ENCODE measurements around the gene SNAP25.

SNAP25 gene

DNA sequence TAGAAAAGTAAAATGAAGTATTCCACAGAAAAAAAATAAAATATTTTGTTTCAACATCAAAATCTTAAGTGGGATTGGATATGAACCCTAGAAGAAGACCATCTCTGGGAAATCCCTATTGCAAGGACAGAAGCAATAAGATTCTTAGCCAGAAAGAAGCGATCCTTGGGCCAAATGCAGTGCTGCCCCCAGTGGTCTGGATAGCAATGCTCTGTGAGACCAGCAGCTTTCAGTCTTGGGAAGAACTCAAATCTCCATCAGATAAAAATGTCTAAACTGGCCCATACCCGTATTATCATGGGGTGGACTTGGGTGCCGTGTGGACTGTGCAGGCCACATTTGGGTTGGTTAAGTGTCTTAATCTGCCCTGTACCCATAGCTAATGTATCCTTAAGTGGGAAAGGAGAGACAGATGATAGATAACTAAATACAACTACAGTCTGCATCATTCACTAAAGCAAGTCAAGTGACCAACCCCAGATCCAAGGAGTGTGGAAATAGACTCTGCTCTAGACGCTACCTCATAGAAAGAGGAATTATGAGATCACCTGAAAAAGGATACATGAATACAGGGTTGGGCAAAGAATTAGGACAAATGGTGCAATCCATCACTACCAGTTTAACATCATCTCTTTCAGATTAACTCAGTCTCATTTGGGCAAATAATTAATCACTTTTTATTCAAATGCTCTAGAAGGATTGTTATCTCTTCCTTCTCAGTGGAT lies 38.9 kb upstream of the SNAP25 start:
- Histone ChIP-seq H3K27me3 (ENCODE audit: control insufficient read depth, insufficient read depth, low read length) (no peaks in the 10 kb centered on the region), H3K9me3 (ENCODE audit: control insufficient read depth, insufficient read depth, low read length) (no peaks in the 10 kb centered on the region), H3K27ac (ENCODE audit: low read depth, low read length) (no peak overlapping the region)

GRCh38 chr20:10180651-10181235 lies 37.9 kb upstream of the SNAP25 start:
- no peaks in the 10 kb centered on the region for H3K36me3 ChIP-seq (ENCODE audit: control insufficient read depth, insufficient read depth, low read length)
- H3K4me3 ChIP-seq (ENCODE audit: low read depth, low read length) = no peak overlapping the region
- H3K9me3 ChIP-seq (ENCODE audit: control insufficient read depth, insufficient read depth, low read length) = no peaks in the 10 kb centered on the region
- no peaks in the 10 kb centered on the region for H3K4me1 ChIP-seq (ENCODE audit: control insufficient read depth, insufficient read depth, low read length)
- H3K27ac ChIP-seq (ENCODE audit: low read depth, low read length) = no peak overlapping the region
- H3K27me3 ChIP-seq (ENCODE audit: control insufficient read depth, insufficient read depth, low read length) = no peaks in the 10 kb centered on the region
- H3K9ac ChIP-seq (ENCODE audit: low read depth, low read length) = no peak overlapping the region

More for the DNA sequence above, 38.9 kb upstream of the SNAP25 start:
- Histone ChIP-seq H3K4me1 (ENCODE audit: control insufficient read depth, insufficient read depth, low read length) (no peaks in the 10 kb centered on the region), H3K9ac (ENCODE audit: low read depth, low read length) (no peak overlapping the region), H3K4me3 (ENCODE audit: low read depth, low read length) (no peak overlapping the region), H3K36me3 (ENCODE audit: control insufficient read depth, insufficient read depth, low read length) (no peaks in the 10 kb centered on the region)

DNA sequence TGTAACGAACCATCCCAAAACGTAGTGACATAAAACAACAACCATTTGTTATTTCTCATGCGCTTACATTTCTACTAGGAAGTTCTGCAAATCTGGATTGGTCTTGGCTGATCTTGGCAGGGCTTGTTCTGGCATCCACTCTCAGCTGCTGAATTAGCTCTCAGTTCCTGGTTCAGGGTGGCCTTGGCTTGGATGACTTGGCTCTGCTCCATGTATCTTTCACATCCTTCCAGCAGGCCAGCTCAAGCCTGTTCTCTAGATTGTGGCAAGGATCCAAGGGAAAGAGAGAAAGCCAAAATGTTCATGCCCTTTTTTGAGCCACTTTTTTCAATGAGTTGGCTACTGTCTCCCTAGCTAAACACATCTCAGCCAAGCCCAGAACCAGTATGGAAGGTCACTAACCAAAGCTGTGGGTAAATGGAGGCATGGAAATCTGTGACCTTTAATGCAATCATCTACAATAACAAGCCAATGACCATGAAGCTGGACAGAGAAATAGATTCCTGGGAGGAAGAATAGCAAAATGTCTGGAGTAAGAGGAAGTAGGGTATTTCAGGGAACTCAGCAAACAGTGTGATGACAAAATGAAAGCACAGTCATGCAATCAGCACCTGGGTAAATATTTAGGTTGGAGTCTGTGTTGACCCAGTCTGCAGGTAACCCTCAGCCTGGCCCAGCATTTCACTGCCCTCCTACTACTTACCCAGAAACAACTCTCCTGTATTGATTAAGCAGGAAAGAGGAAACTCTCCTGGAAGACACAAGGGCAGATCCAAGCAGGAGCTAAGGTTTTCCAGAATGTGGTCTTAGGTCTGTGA lies 32.7 kb upstream of the SNAP25 start:
- no peaks in the 10 kb centered on the region for H3K4me1 ChIP-seq (ENCODE audit: control insufficient read depth, insufficient read depth, low read length)

GRCh38 chr20:10190456-10190855 lies 28.2 kb upstream of the SNAP25 start:
- Histone ChIP-seq H3K27ac (ENCODE audit: low read depth, low read length) (no peak overlapping the region), H3K36me3 (ENCODE audit: control insufficient read depth, insufficient read depth, low read length) (no peaks in the 10 kb centered on the region), H3K27me3 (ENCODE audit: control insufficient read depth, insufficient read depth, low read length) (no peaks in the 10 kb centered on the region), H3K9ac (ENCODE audit: low read depth, low read length) (no peak overlapping the region), H3K9me3 (ENCODE audit: control insufficient read depth, insufficient read depth, low read length) (no peaks in the 10 kb centered on the region), H3K4me3 (ENCODE audit: low read depth, low read length) (no peak overlapping the region), H3K4me1 (ENCODE audit: control insufficient read depth, insufficient read depth, low read length) (no peaks in the 10 kb centered on the region)

More for the DNA sequence above, 32.7 kb upstream of the SNAP25 start:
- no peak overlapping the region for H3K27ac ChIP-seq (ENCODE audit: low read depth, low read length)
- no peaks in the 10 kb centered on the region for H3K36me3 ChIP-seq (ENCODE audit: control insufficient read depth, insufficient read depth, low read length)
- no peaks in the 10 kb centered on the region for H3K27me3 ChIP-seq (ENCODE audit: control insufficient read depth, insufficient read depth, low read length)
- H3K9me3 ChIP-seq (ENCODE audit: control insufficient read depth, insufficient read depth, low read length) = no peaks in the 10 kb centered on the region
- H3K4me3 ChIP-seq (ENCODE audit: low read depth, low read length) = no peak overlapping the region
- H3K9ac ChIP-seq (ENCODE audit: low read depth, low read length) = no peak overlapping the region

GRCh38 chr20:10192171-10192570 lies 26.5 kb upstream of the SNAP25 start:
- H3K9me3 ChIP-seq (ENCODE audit: control insufficient read depth, insufficient read depth, low read length) = no peaks in the 10 kb centered on the region
- no peak overlapping the region for H3K27ac ChIP-seq (ENCODE audit: low read depth, low read length)
- no peaks in the 10 kb centered on the region for H3K4me1 ChIP-seq (ENCODE audit: control insufficient read depth, insufficient read depth, low read length)
- no peak overlapping the region for H3K4me3 ChIP-seq (ENCODE audit: low read depth, low read length)
- H3K27me3 ChIP-seq (ENCODE audit: control insufficient read depth, insufficient read depth, low read length) = no peaks in the 10 kb centered on the region
- no peaks in the 10 kb centered on the region for H3K36me3 ChIP-seq (ENCODE audit: control insufficient read depth, insufficient read depth, low read length)
- H3K9ac ChIP-seq (ENCODE audit: low read depth, low read length) = no peak overlapping the region

DNA sequence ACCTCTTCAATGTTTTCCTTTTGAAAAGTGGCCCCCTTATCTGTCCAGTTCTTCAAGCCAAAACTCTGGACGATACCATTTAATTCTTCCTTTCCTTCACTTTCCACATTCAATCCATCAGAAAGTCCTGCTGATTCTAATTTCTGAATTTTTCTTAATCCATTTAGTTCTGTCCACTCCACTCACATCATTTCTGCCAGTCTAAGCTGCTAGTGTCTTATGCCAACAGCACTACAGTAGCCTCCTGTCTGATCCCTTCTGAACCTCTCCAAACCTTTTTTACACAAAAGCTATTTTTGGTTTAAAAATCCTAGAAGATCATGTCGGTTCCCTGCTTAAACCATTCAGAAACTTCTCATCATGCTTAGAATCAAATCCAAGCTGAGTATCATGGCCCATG lies 24.5 kb upstream of the SNAP25 start:
- H3K9ac ChIP-seq (ENCODE audit: low read depth, low read length) = no peak overlapping the region
- no peaks in the 10 kb centered on the region for H3K36me3 ChIP-seq (ENCODE audit: control insufficient read depth, insufficient read depth, low read length)
- H3K27me3 ChIP-seq (ENCODE audit: control insufficient read depth, insufficient read depth, low read length) = no peaks in the 10 kb centered on the region
- H3K4me3 ChIP-seq (ENCODE audit: low read depth, low read length) = no peak overlapping the region
- H3K9me3 ChIP-seq (ENCODE audit: control insufficient read depth, insufficient read depth, low read length) = no peaks in the 10 kb centered on the region
- no peak overlapping the region for H3K27ac ChIP-seq (ENCODE audit: low read depth, low read length)
- no peaks in the 10 kb centered on the region for H3K4me1 ChIP-seq (ENCODE audit: control insufficient read depth, insufficient read depth, low read length)

DNA sequence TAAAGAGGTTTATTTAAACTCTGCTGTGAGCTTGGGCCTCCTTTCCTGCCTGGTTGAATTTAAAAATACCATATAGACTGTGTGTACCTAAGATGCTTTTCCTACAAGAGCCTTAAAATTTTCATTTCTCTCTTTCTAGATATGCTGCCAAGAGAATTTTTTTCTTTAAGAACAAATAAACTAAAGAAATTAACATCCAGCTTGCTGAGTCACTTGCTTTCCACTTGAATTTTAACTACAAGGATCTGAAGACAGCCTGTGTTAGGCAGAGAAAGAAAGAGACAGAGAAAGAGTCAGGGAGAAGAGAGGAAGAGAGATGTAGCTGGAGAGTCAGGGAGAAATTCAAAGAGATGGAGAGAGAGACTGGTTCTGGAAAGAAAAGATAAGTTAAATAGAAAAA lies 18.3 kb upstream of the SNAP25 start:
- H3K36me3 ChIP-seq (ENCODE audit: control insufficient read depth, insufficient read depth, low read length) = no peaks in the 10 kb centered on the region
- H3K9ac ChIP-seq (ENCODE audit: low read depth, low read length) = no peak overlapping the region
- no peaks in the 10 kb centered on the region for H3K4me1 ChIP-seq (ENCODE audit: control insufficient read depth, insufficient read depth, low read length)
- H3K27me3 ChIP-seq (ENCODE audit: control insufficient read depth, insufficient read depth, low read length) = no peaks in the 10 kb centered on the region
- H3K27ac ChIP-seq (ENCODE audit: low read depth, low read length) = no peak overlapping the region
- no peaks in the 10 kb centered on the region for H3K9me3 ChIP-seq (ENCODE audit: control insufficient read depth, insufficient read depth, low read length)
- no peak overlapping the region for H3K4me3 ChIP-seq (ENCODE audit: low read depth, low read length)

GRCh38 chr20:10201321-10201870 lies 17.2 kb upstream of the SNAP25 start:
- no peaks in the 10 kb centered on the region for H3K9me3 ChIP-seq (ENCODE audit: control insufficient read depth, insufficient read depth, low read length)
- no peaks in the 10 kb centered on the region for H3K4me1 ChIP-seq (ENCODE audit: control insufficient read depth, insufficient read depth, low read length)
- H3K36me3 ChIP-seq (ENCODE audit: control insufficient read depth, insufficient read depth, low read length) = no peaks in the 10 kb centered on the region
- no peak overlapping the region for H3K9ac ChIP-seq (ENCODE audit: low read depth, low read length)
- H3K4me3 ChIP-seq (ENCODE audit: low read depth, low read length) = no peak overlapping the region
- no peaks in the 10 kb centered on the region for H3K27me3 ChIP-seq (ENCODE audit: control insufficient read depth, insufficient read depth, low read length)
- H3K27ac ChIP-seq (ENCODE audit: low read depth, low read length) = no peak overlapping the region

GRCh38 chr20:10209091-10209490 lies 9.5 kb upstream of the SNAP25 start:
- Histone ChIP-seq H3K9ac (ENCODE audit: low read depth, low read length) (no peak overlapping the region), H3K36me3 (ENCODE audit: control insufficient read depth, insufficient read depth, low read length) (no peaks in the 10 kb centered on the region), H3K9me3 (ENCODE audit: control insufficient read depth, insufficient read depth, low read length) (no peaks in the 10 kb centered on the region), H3K27me3 (ENCODE audit: control insufficient read depth, insufficient read depth, low read length) (no peaks in the 10 kb centered on the region), H3K4me1 (ENCODE audit: control insufficient read depth, insufficient read depth, low read length) (no peaks in the 10 kb centered on the region), H3K27ac (ENCODE audit: low read depth, low read length) (no peak overlapping the region), H3K4me3 (ENCODE audit: low read depth, low read length) (no peak overlapping the region)

DNA sequence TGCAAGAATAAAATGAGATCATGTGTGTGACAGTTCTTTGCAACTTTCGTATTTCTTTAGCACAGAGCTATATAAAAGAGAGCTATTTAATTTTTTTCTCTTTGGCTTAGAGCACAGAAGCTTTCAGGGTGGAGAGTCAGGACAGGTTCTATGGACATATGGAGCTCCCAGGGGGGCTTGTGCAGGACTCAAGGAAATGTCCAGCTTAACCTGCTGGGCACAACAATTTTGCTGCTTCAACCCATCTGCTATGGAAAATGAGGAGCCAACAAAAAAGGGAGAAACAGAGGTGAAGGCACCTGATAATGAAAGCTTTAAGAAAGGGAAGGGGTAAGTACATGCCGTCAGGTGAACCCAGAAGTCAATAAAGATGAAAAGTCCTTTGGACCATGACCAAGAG lies 5.1 kb upstream of the SNAP25 start:
- peaks cover 28% of the 10 kb centered on the region for H3K27me3 ChIP-seq (ENCODE audit: control insufficient read depth, insufficient read depth, low read length)
- H3K36me3 ChIP-seq (ENCODE audit: control insufficient read depth, insufficient read depth, low read length) = no peaks in the 10 kb centered on the region
- no peak overlapping the region for H3K4me3 ChIP-seq (ENCODE audit: low read depth, low read length)
- H3K9ac ChIP-seq (ENCODE audit: low read depth, low read length) = no peak overlapping the region
- no peak overlapping the region for H3K27ac ChIP-seq (ENCODE audit: low read depth, low read length)
- peaks cover 11% of the 10 kb centered on the region for H3K4me1 ChIP-seq (ENCODE audit: control insufficient read depth, insufficient read depth, low read length)
- H3K9me3 ChIP-seq (ENCODE audit: control insufficient read depth, insufficient read depth, low read length) = no peaks in the 10 kb centered on the region
